ENCODE measurements around the gene GIMAP1. TPM values are rescaled to one million over a fixed set of nuclear protein-coding genes. Genes with fewer than 3 reads are reported as not detected.

Gene GIMAP1
- total RNA-seq, 4 donors from 2014 or later = 5.9 to 21.9 (median 12.0) TPM

DNA sequence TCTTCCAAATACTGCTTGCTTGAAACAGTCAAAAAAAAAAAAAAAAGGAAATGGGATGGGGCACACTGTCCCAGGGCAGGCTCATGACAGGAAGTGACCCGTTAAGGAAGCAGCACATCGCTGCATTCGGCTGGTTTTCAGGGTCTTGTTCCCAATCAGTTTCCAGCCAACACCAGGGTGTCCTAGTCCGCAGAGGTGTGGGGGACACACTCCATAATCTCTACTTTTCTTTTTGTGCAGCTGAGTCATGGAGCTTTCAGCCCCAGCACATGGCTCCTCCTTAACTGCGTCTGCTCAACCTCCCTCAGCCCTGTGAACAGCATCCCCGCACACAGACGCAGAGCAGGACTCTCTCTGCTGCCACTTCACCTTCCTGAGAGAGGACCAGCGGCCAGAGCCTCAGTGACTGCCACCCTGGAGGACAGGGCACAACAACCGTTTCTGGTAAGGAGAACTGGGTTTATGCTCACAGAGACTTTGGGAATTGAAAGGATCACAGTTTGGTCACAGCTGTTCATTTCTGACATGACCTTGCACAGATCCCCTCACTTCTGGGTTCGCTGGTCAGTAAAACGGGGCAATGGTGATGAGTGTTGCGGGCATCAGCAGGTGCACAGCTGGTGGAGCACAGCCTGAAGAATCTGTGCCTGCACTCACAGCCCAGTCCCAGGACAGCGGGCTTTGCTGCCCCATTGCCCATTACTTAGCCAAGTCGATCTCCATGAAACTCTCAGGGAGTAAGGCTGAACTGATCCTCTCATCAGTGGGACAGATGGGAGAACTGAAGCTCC lies 21.0 kb downstream of the GIMAP1 start, which contains the start of gene GIMAP5:
Gene GIMAP5 (plus strand): TSS at position 154 of the 791 bp plus-strand sequence. CDS start 3,467 bp downstream, outside the sequence.
- TF ChIP-seq, protein P1, sequence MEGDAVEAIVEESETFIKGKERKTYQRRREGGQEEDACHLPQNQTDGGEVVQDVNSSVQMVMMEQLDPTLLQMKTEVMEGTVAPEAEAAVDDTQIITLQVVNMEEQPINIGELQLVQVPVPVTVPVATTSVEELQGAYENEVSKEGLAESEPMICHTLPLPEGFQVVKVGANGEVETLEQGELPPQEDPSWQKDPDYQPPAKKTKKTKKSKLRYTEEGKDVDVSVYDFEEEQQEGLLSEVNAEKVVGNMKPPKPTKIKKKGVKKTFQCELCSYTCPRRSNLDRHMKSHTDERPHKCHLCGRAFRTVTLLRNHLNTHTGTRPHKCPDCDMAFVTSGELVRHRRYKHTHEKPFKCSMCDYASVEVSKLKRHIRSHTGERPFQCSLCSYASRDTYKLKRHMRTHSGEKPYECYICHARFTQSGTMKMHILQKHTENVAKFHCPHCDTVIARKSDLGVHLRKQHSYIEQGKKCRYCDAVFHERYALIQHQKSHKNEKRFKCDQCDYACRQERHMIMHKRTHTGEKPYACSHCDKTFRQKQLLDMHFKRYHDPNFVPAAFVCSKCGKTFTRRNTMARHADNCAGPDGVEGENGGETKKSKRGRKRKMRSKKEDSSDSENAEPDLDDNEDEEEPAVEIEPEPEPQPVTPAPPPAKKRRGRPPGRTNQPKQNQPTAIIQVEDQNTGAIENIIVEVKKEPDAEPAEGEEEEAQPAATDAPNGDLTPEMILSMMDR (IDR thresholded peaks at IDR 0.05; ENCODE audit: low read depth) = no peak

DNA sequence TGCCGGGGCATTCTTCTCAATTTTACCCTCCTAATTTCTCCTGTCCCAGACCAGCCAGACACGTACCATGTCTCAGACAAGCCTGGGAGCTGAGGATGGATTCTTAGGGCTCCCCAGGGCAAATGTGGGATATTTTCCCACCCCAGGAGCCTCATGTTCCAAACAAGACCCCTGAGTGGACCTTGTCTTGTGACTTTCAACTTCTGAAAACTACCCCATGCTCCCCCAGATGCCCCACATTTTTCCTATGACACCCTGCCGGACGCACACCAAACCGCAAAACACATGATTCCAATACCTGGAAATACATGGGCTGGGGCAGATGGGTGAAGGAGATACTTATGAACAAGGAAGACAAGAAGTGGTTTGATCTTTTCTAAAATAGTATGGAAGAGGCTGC lies 21.7 kb downstream of the GIMAP1 start:
- TF ChIP-seq, protein P1 (IDR thresholded peaks at IDR 0.05; ENCODE audit: low read depth) = no peak

DNA sequence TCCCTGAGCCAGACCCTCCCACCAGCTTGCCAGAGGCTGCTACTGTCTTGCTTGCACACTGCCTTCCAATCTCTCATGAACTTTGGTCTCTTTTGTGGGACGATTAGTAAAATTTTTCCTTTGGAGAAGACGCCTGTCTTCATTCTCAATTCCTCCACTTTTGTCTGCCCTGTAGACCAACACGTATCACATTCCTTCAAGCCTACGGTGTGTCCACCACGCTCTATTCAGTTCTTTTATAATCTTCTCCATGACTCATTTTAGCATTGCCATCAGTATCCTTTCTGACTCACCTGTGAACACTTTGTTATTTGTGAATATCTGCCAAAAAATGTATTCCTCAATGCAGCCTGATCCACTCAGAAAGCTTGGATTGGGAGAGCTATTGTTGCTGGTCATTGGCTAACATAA lies 22.2 kb downstream of the GIMAP1 start:
- TF ChIP-seq, protein P1 (IDR thresholded peaks at IDR 0.05; ENCODE audit: low read depth) = no peak

DNA sequence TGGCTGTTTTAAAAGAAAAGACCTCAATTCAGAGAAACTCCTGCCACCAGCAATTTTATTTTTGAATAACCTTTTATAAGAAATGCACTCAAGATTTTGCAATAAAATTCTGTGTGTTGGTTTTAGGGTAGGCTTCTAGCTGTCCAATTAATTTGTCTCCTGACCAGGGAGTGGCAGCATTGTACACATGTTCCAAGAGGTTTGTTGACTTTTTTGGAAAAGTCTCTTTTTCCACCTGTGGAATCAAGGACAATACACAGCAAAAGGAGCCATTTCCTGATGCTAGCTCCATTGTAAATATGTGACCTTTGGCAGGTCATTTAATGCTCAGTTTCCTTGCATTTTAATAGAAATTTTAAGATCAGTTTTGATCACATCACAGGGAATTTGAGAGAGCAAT lies 22.6 kb downstream of the GIMAP1 start:
- TF ChIP-seq, protein P1 (IDR thresholded peaks at IDR 0.05; ENCODE audit: low read depth) = no peak

DNA sequence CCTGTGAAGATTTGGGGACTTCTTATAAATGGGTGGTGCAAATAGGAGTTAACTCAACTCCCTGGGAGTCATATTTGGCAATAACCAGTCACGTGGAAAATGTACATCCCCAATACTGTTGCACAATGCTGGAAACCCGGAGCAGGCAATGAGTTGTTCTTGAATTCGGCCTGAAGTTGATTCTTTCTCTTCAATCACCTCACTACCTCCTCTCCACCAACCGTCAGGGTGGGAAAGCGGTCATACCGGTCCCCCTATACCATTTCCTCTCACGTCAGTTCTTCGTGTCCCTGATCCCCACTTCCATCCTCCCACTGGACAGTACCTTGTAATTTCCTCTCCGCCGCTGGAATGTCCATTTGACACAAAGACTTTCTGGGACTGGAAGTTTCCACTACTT lies 23.6 kb downstream of the GIMAP1 start:
- TF ChIP-seq, protein P1 (IDR thresholded peaks at IDR 0.05; ENCODE audit: low read depth) = no peak

DNA sequence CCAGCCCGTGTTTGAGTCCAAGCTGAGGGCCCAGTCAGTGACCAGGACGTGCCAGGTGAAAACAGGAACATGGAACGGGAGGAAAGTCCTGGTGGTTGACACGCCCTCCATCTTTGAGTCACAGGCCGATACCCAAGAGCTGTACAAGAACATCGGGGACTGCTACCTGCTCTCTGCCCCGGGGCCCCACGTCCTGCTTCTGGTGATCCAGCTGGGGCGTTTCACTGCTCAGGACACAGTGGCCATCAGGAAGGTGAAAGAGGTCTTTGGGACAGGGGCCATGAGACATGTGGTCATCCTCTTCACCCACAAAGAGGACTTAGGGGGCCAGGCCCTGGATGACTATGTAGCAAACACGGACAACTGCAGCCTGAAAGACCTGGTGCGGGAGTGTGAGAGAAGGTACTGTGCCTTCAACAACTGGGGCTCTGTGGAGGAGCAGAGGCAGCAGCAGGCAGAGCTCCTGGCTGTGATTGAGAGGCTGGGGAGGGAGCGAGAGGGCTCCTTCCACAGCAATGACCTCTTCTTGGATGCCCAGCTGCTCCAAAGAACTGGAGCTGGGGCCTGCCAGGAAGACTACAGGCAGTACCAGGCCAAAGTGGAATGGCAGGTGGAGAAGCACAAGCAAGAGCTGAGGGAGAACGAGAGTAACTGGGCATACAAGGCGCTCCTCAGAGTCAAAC lies 26.0 kb downstream of the GIMAP1 start:
- TF ChIP-seq, protein P1 (IDR thresholded peaks at IDR 0.05; ENCODE audit: low read depth) = no peak

DNA sequence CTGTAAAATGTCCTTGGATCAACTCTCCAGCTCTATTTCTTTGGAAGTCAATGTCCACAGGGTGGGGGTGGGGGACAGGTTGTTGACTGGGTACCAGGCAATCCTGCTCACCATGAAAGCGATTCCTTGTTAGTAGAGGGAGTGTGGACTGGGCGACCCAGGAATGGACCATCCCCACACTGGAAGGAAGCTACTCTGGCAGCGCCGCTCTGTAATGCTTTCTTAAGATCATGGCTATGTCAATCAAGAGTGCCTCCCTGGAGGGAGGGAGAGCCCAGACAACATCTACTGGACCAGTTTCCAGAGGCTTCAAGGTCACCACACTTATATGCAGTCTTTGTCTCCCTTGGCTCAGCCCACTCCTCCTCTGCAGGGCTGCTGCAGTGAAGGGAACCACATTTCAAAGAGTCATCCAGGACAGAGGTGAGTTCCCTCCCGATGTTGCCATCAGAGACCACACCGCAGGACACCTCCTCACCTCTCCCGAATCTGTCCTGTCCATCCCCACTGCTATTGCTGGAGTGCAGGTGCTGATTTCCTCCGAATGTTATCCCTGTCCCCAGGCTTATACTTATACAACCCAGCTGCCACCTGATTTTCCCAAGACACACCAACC lies 27.7 kb downstream of the GIMAP1 start:
- TF ChIP-seq, protein P1 (IDR thresholded peaks at IDR 0.05; ENCODE audit: low read depth) = no peak

Data from subcutaneous adipose tissue (tissue), 4 donors.